ENCODE data around the gene GTF3C5. TPM values are rescaled to one million over a fixed set of nuclear protein-coding genes. Genes with fewer than 3 reads are reported as not detected.

The GTF3C5 gene
- total RNA-seq = 48.3 TPM

DNA sequence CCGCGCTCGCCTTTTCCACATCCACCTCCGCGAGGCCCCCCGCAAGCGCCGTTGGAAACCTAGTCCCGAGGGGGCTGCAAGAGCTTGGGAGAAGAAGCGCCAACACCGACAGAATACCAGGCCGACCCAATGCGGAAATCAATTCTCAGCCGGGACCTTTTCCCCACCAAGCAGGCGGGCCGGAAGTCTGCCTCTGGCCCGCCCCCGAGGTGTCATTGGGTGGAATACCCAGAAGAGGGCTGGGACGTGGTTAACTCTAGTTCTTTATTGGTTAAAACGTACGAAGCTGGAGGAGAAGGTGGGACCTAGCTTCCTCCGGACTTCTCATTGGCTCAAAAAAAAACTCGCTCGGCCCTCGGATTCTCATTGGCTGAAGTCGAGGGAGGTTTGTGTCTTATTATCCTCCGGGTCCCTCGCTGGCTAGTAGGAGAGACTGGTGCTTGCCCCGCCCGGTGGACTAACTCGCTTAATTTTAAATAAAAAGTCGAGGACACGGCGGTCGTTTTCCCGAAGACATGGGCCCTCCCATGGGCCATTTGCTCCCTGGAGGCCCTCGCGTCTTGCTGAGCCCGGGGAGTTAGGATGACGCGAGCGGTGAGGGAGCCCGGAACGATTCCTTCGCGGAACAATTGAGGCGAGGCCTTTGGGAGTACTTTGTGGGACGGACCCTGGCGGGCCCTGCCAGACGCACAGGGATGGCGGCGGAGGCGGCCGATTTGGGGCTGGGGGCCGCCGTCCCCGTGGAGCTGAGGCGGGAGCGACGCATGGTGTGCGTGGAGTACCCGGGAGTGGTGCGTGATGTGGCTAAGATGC is at the start of gene GTF3C5:
TSS of gene GTF3C5 (plus strand) at position 681 of the 813 bp plus-strand sequence. CDS start at position 696, 15 bp downstream.

DNA sequence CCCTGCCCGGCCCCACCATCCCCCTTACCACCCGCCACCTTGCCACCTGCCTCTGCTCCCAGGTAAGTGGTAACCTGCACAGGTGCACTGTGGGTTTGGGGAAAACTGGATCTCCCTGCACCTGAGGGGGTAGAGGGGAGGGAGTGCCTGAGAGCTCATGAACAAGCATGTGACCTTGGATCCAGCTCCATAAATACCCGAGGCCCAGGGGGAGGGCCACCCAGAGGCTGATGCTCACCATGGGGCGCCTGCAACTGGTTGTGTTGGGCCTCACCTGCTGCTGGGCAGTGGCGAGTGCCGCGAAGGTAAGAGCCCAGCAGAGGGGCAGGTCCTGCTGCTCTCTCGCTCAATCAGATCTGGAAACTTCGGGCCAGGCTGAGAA is 31.0 kb downstream of the GTF3C5 start, which contains the start of gene CEL:
TSS of gene CEL (plus strand) at position 218 of the 382 bp plus-strand sequence. CDS start at position 240, 22 bp downstream.

Other genes with a start within 250 kb of the GTF3C5 start
- gene AK8, start 152.7 kb upstream of the GTF3C5 start, total RNA-seq = 2.1 TPM
- 2.8 TPM for gene SPACA9, start 152.1 kb upstream of the GTF3C5 start, total RNA-seq
- 86.5 TPM for gene TSC1, start 86.4 kb upstream of the GTF3C5 start, total RNA-seq
- 1.4 TPM for gene GFI1B, start 52.3 kb upstream of the GTF3C5 start, total RNA-seq
- 0.77 TPM for gene CEL, start 31.0 kb downstream of the GTF3C5 start, total RNA-seq
- gene RALGDS, start 90.2 kb downstream of the GTF3C5 start, total RNA-seq = 72.9 TPM
- gene GBGT1, start 132.9 kb downstream of the GTF3C5 start, total RNA-seq = 10.4 TPM
- gene OBP2B, start 178.3 kb downstream of the GTF3C5 start, total RNA-seq = not detected
- gene ABO, start 244.2 kb downstream of the GTF3C5 start, total RNA-seq = 2.0 TPM